SK-MEL-5 (cell line): ENCODE data around the gene TDRD6. TPM values are rescaled to one million over a fixed set of nuclear protein-coding genes. Genes with fewer than 3 reads are reported as not detected.

ENCODE experiments used
- DNase-seq: peaks from one replicate; pipeline ENCODE4 v3.0.0-alpha.2; 2016; ENCODE audit warnings: low read depth, low spot score
- in situ Hi-C: cut with HindIII; loops from 2 replicates; pipeline ENCODE4 v1.10.0; 2016; ENCODE audit warnings: low sequenced_read_pairs, high pct_unique_total_duplicates, low pct_unique_long_range_greater_than_20kb
- total RNA-seq: library from RNA; depleted of rRNA; stranded (reverse); fragments of >200 nt; shearing (Covaris generic); gene quantifications from 2 replicates; pipeline ENCODE4 v1.2.3, GENCODE V29; 2014

The TDRD6 gene
- total RNA-seq, 1 experiment from 2014 or later = 0.05 TPM

GRCh38 chr6:46667377-46667776, 20.3 kb upstream of the TDRD6 start:
- no peak for DNase-seq
- in situ Hi-C loops = no loop called here

- in situ Hi-C loops = no loop called here
- peak; percentile 53 for DNase-seq
Observed at GRCh38 chr6:46674410-46674809, 13.3 kb upstream of the TDRD6 start.

- in situ Hi-C loops = no loop called here
- no peak for DNase-seq
Observed at GRCh38 chr6:46676604-46677313, 10.9 kb upstream of the TDRD6 start.

- in situ Hi-C loops = no loop called here
- peak; percentile 26 for DNase-seq
Observed at GRCh38 chr6:46677314-46677654, 10.4 kb upstream of the TDRD6 start.

GRCh38 chr6:46684771-46685170, 2.9 kb upstream of the TDRD6 start:
- in situ Hi-C loops = no loop called here

GRCh38 chr6:46688117-46688965, 656 bp downstream of the TDRD6 start:
- no peak for DNase-seq
- in situ Hi-C loops = no loop called here

More at GRCh38 chr6:46684771-46685170, 2.9 kb upstream of the TDRD6 start:
- no peak for DNase-seq

GRCh38 chr6:46688966-46689335, 1.3 kb downstream of the TDRD6 start:
- no peak for DNase-seq
- in situ Hi-C loops = no loop called here

GRCh38 chr6:46689657-46690056, 2.0 kb downstream of the TDRD6 start:
- in situ Hi-C loops = no loop called here
- no peak for DNase-seq

GRCh38 chr6:46690141-46690755, 2.6 kb downstream of the TDRD6 start:
- no peak for DNase-seq
- in situ Hi-C loops = no loop called here

GRCh38 chr6:46690911-46691451, 3.3 kb downstream of the TDRD6 start:
- DNase-seq = no peak
- in situ Hi-C loops = no loop called here

- in situ Hi-C loops = no loop called here
- no peak for DNase-seq
Observed at GRCh38 chr6:46699970-46700369, 12.3 kb downstream of the TDRD6 start.

GRCh38 chr6:46704562-46704961, 16.9 kb downstream of the TDRD6 start:
- in situ Hi-C loops = no loop called here

GRCh38 chr6:46706464-46706863, 18.8 kb downstream of the TDRD6 start:
- in situ Hi-C loops = no loop called here
- no peak for DNase-seq

More at GRCh38 chr6:46704562-46704961, 16.9 kb downstream of the TDRD6 start:
- peak; percentile 62 for DNase-seq

- no peak for DNase-seq
- in situ Hi-C loops = no loop called here
Observed at GRCh38 chr6:46711491-46711890, 23.8 kb downstream of the TDRD6 start.

- no peak for DNase-seq
- in situ Hi-C loops = no loop called here
Observed at GRCh38 chr6:46715141-46715540, 27.5 kb downstream of the TDRD6 start.

GRCh38 chr6:46719099-46719498, 31.4 kb downstream of the TDRD6 start:
- in situ Hi-C loops = no loop called here
- no peak for DNase-seq

GRCh38 chr6:46720401-46720800, 32.7 kb downstream of the TDRD6 start:
- in situ Hi-C loops = no loop called here
- DNase-seq = no peak

- DNase-seq = no peak
- in situ Hi-C loops = no loop called here
Observed at GRCh38 chr6:46729787-46730326, 42.2 kb downstream of the TDRD6 start.
